ENCODE measurements around the gene NREP. TPM values are rescaled to one million over a fixed set of nuclear protein-coding genes. Genes with fewer than 3 reads are reported as not detected.

Gene NREP
- total and polyA plus RNA-seq, 5 donors = 14.9 to 35.8 (median 31.4) TPM

DNA sequence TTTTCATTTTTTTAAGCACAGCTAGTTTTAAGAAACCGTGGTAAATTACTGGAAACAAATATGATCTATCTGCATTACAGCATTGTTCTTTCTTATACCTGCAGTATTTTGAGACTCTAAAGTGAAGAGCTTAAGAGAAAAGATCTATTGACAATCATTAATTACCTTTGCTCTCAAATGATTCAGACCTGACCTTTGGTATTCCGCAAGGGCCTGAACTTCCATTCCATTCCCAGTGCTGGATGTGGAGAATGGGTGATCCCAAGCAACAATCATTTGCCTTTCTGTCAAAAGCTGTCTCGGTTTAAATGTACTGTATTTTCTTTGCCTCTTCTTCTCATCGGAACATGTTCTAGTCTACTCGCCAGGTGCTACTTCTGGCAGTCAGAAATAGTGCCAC lies 18.9 kb downstream of the NREP start:
- peaks cover 18% of the 10 kb centered on the region for H3K4me1 ChIP-seq (ENCODE audit: control insufficient read depth, insufficient read depth, low read length)
- no peak overlapping the region for H3K27ac ChIP-seq (ENCODE audit: low read length)
- no peaks in the 10 kb centered on the region for H3K27me3 ChIP-seq (ENCODE audit: control insufficient read depth, insufficient read depth)
- DNase-seq = no peak
- no peaks in the 10 kb centered on the region for H3K9me3 ChIP-seq (ENCODE audit: control insufficient read depth, low read length)
- no peak overlapping the region for H3K4me3 ChIP-seq (ENCODE audit: low read length)
- intact Hi-C loops (cut with DNase I) = no loop called here
- no peak for ATAC-seq
- 78% methylated on average over 5 of the region's 5 CpGs for WGBS

DNA sequence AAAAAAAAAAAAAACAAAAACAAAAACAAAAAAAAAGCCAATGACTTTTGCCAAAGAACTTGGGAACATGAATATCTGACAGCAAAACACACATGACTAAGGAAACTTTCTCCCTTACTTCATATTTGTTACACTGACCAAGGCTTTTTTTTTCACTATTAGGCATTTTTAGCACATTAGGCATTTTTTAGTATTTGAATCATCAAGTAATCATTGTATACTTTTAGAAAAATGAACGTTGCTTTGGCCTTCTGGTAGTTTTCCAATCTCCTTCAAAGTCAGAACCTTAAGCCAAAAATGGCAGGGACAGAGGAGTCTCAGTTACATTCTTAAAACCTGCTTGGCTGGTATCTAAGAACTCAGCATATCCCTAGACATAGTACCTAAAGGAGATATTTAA lies 19.3 kb downstream of the NREP start:
- DNase-seq = no peak
- no peak overlapping the region for H3K4me3 ChIP-seq (ENCODE audit: low read length)
- WGBS = 18% methylated on average over 1 of the region's 1 CpG
- no peaks in the 10 kb centered on the region for H3K9me3 ChIP-seq (ENCODE audit: control insufficient read depth, low read length)
- no peaks in the 10 kb centered on the region for H3K27me3 ChIP-seq (ENCODE audit: control insufficient read depth, insufficient read depth)
- intact Hi-C loops (cut with DNase I) = no loop called here
- no peak overlapping the region for H3K27ac ChIP-seq (ENCODE audit: low read length)
- no peak for ATAC-seq
- peaks cover 17% of the 10 kb centered on the region for H3K4me1 ChIP-seq (ENCODE audit: control insufficient read depth, insufficient read depth, low read length)

DNA sequence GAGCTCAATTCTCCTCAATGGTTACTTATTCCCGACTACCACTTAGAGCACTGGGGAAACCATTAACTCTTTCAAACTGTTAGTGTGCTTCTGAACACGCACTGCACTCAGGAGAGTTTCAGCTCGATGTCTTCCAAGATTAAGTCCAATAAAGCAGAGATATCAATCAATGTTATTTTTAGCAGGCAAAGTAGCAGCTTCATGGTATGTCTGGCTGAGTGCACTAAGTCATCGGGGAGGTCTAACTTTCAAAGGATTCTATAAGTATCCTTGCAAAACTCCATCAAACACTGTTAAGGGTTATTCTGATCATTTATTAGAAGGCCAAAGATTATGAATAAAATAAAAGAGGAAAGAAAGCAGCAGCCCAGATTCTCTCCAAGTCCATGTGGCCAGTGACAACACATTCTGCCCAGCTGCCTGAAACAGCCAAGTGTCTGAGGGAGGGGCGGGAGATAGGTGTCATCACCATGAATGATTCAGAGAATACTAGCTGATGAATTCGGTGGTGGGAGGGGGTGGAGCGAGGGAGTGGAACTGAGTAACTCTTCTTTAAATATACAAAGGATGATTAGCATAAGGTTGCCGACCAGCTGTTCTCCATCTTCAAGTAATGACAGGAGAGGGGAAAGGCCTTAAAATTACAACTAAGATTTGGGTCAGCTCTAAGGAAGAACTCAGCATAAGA lies 21.3 kb downstream of the NREP start:
- Histone ChIP-seq H3K4me1 (ENCODE audit: control insufficient read depth, insufficient read depth, low read length) (peaks cover 10% of the 10 kb centered on the region), H3K27ac (ENCODE audit: low read length) (no peak overlapping the region), H3K27me3 (ENCODE audit: control insufficient read depth, insufficient read depth) (no peaks in the 10 kb centered on the region), H3K4me3 (ENCODE audit: low read length) (no peak overlapping the region), H3K9me3 (ENCODE audit: control insufficient read depth, low read length) (no peaks in the 10 kb centered on the region)
- 42% methylated on average over 8 of the region's 8 CpGs for WGBS
- intact Hi-C loops (cut with DNase I) = no loop called here
- DNase-seq = peak; percentile 49 to 61 (median 54)
- ATAC-seq = peak; percentile 61 to 89

DNA sequence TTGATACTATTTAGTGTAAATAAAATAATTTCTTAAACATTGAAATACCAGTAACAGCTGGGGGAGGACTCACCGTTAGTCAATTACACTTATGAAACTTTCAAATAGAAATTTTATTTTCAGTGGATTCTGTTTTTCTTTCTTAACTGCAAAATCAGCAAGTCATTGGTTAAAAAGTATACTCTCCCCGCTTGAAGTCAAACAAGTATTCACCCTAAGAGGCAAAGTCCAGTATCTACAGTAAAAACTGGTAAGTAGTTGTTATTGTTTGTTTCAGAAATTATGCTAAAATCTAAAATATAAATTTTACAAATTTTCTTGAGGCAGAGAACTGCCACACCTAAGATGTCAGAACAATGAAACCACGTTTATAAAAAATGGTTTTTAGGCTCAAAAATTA lies 22.4 kb downstream of the NREP start:
- no peak for DNase-seq
- intact Hi-C loops (cut with DNase I) = no loop called here
- Histone ChIP-seq H3K9me3 (ENCODE audit: control insufficient read depth, low read length) (no peaks in the 10 kb centered on the region), H3K27ac (ENCODE audit: low read length) (no peak overlapping the region), H3K4me1 (ENCODE audit: control insufficient read depth, insufficient read depth, low read length) (peaks cover 10% of the 10 kb centered on the region), H3K4me3 (ENCODE audit: low read length) (no peak overlapping the region), H3K27me3 (ENCODE audit: control insufficient read depth, insufficient read depth) (no peaks in the 10 kb centered on the region)
- no peak for ATAC-seq
- WGBS = 65% methylated on average over 3 of the region's 3 CpGs

DNA sequence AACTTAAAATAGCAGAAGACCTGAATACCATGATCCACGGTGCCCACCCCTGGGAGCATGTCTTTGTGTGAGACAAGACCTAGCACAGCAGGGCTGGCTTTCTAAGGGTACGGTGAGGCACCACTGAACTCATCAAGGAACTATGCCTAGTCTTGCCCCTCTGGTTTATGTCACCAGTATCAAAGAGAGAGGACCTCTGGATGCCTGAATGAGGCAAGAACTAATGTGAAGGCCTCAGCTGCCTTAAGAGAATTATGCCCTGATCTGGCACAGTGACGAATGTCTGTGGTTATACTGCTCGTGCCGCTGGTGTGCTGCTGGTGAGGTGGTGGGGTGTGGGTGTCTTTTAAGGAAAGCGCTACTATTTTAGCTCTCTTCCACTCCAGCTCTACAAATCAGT lies 23.0 kb downstream of the NREP start:
- 46% methylated on average over 5 of the region's 6 CpGs for WGBS
- intact Hi-C loops (cut with DNase I) = no loop called here
- ATAC-seq = peak; percentile 47 to 48

DNA sequence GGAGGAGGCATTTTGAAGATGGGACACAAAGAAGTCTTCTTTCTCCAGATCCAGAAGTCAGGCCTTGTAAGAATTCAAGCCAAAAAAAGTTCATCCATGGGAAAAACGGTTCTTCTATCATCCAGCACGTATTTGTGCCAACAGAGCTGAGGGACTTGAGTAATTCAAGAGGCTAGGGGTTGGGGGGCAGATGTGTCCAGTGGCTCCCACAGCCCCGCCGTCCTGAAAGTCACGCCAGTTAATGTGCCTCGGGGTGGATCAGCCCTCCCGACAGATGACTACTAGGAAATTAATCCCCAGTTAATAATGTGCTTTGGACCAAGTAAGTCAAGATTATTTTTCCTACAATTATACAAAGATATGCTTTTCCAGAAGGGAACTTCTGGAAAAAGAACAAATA lies 23.4 kb downstream of the NREP start:
- ATAC-seq = no peak
- Histone ChIP-seq H3K9me3 (ENCODE audit: control insufficient read depth, low read length) (no peaks in the 10 kb centered on the region), H3K27ac (ENCODE audit: low read length) (no peak overlapping the region), H3K27me3 (ENCODE audit: control insufficient read depth, insufficient read depth) (no peaks in the 10 kb centered on the region), H3K4me1 (ENCODE audit: control insufficient read depth, insufficient read depth, low read length) (peaks cover 6% of the 10 kb centered on the region), H3K4me3 (ENCODE audit: low read length) (no peak overlapping the region)
- intact Hi-C loops (cut with DNase I) = no loop called here
- DNase-seq = no peak
- 45% methylated on average over 7 of the region's 7 CpGs for WGBS

More for the DNA sequence above, 23.0 kb downstream of the NREP start:
- Histone ChIP-seq H3K4me3 (ENCODE audit: low read length) (no peak overlapping the region), H3K4me1 (ENCODE audit: control insufficient read depth, insufficient read depth, low read length) (peaks cover 7% of the 10 kb centered on the region), H3K27me3 (ENCODE audit: control insufficient read depth, insufficient read depth) (no peaks in the 10 kb centered on the region), H3K27ac (ENCODE audit: low read length) (no peak overlapping the region), H3K9me3 (ENCODE audit: control insufficient read depth, low read length) (no peaks in the 10 kb centered on the region)
- no peak for DNase-seq

DNA sequence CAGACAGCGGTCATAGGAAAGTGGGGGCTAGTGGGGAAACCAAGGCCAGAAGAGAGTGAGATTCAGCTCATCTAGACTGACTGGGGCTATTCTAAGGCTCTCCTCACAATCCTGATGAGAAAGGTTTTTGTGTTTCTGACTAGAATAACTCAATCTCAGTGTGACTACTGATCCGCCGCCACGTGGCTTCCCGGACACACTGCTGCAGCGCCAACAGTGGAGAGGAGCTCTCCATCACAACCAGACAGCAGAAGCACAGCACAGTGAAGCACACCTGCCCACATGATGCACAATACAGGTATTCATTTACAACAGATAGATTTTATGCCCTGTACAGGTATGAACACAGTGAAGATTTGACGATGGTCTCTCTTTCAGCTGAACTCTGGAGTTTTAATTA lies 25.4 kb downstream of the NREP start:
- no peak overlapping the region for H3K27ac ChIP-seq (ENCODE audit: low read length)
- WGBS = 90% methylated on average over 7 of the region's 7 CpGs
- H3K4me1 ChIP-seq (ENCODE audit: control insufficient read depth, insufficient read depth, low read length) = peaks cover 3% of the 10 kb centered on the region
- ATAC-seq (no peak), DNase-seq (no peak)
- H3K27me3 ChIP-seq (ENCODE audit: control insufficient read depth, insufficient read depth) = no peaks in the 10 kb centered on the region
- intact Hi-C loops (cut with DNase I) = no loop called here
- no peak overlapping the region for H3K4me3 ChIP-seq (ENCODE audit: low read length)
- H3K9me3 ChIP-seq (ENCODE audit: control insufficient read depth, low read length) = no peaks in the 10 kb centered on the region

DNA sequence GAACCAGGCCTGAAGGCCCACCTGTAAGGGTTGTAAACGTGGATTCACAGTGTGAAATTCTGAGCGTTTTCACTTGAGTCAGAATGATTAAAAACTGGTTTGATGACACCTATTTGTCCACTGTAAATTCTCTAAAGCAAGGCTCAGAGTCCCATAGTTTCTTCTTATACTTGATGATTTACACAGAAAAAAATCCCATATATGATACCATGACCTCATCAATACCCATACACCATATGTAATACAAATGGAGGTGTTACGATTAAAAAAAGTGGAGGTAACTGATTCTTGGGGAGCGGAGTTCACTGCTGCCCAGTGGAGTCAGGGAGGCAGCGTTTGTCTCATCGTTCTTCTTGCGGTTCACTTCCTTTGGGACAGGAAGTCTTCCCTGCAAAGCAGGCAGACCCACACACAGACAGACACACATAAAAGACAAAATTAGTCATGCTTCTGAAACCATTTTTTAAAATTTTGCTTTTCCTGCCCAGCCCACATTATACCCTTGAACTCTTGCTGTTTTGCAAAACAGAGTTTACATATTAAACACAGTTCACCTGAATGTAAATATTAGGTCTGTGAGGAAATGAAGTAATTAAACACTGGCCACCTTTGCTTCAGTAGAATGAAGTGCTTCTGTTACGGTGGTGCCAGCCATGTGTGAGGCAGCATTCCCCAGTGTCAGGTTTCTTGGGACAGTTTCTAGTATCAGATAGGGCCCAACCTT lies 26.2 kb downstream of the NREP start:
- 80% methylated on average over 8 of the region's 8 CpGs for WGBS
- H3K27me3 ChIP-seq (ENCODE audit: control insufficient read depth, insufficient read depth) = no peaks in the 10 kb centered on the region
- DNase-seq (no peak), ATAC-seq (no peak)
- H3K4me1 ChIP-seq (ENCODE audit: control insufficient read depth, insufficient read depth, low read length) = peaks cover 3% of the 10 kb centered on the region
- H3K4me3 ChIP-seq (ENCODE audit: low read length) = no peak overlapping the region
- no peaks in the 10 kb centered on the region for H3K9me3 ChIP-seq (ENCODE audit: control insufficient read depth, low read length)
- no peak overlapping the region for H3K27ac ChIP-seq (ENCODE audit: low read length)
- intact Hi-C loops (cut with DNase I) = no loop called here

DNA sequence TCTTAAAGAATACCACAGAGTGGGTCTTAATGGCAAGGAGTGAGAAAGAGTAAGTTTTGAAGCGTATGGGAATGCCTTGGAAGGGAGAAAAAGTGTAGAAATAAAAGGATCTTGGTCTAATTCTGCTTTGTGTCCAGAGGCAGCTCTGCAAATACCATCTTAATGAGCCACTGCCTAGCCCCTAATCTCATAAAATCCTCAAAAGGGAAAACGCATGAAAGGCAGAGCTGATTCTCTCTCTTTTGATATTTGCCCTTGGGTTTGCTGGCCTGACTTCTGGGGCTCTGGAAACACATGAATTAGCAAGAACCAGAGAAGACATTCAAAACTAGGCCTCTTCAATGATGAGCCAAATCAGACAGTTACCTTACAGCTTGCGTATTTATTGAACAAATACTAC lies 28.1 kb downstream of the NREP start:
- H3K4me3 ChIP-seq (ENCODE audit: low read length) = no peak overlapping the region
- intact Hi-C loops (cut with DNase I) = no loop called here
- H3K27ac ChIP-seq (ENCODE audit: low read length) = no peak overlapping the region
- H3K9me3 ChIP-seq (ENCODE audit: control insufficient read depth, low read length) = no peaks in the 10 kb centered on the region
- DNase-seq = no peak
- H3K27me3 ChIP-seq (ENCODE audit: control insufficient read depth, insufficient read depth) = no peaks in the 10 kb centered on the region
- peaks cover under 1% of the 10 kb centered on the region for H3K4me1 ChIP-seq (ENCODE audit: control insufficient read depth, insufficient read depth, low read length)
- ATAC-seq = no peak
- WGBS = 95% methylated on average over 3 of the region's 3 CpGs

DNA sequence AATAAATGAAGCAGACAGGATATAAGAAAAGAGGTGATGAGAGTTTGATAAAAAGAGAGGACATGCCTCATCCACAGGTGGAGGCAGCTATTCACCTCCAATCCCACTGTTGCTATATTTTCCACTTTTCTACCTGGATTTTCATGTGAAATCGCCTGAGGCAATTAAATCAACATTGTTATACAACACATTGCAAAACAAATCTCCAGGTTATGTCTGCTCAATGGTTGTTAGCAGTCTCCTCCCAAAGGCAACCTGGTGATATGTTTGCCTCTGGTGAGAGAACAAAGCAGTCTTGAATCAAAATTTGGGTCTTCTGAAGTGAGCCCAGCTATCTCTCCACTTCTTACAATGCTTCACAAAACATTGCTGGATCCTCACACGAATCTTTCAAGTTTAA lies 30.0 kb downstream of the NREP start:
- no peaks in the 10 kb centered on the region for H3K27me3 ChIP-seq (ENCODE audit: control insufficient read depth, insufficient read depth)
- no peak for ATAC-seq
- intact Hi-C loops (cut with DNase I) = no loop called here
- no peak for DNase-seq
- no peaks in the 10 kb centered on the region for H3K4me1 ChIP-seq (ENCODE audit: control insufficient read depth, insufficient read depth, low read length)
- no peak overlapping the region for H3K27ac ChIP-seq (ENCODE audit: low read length)
- no peak overlapping the region for H3K4me3 ChIP-seq (ENCODE audit: low read length)
- 95% methylated on average over 2 of the region's 2 CpGs for WGBS
- H3K9me3 ChIP-seq (ENCODE audit: control insufficient read depth, low read length) = no peaks in the 10 kb centered on the region

DNA sequence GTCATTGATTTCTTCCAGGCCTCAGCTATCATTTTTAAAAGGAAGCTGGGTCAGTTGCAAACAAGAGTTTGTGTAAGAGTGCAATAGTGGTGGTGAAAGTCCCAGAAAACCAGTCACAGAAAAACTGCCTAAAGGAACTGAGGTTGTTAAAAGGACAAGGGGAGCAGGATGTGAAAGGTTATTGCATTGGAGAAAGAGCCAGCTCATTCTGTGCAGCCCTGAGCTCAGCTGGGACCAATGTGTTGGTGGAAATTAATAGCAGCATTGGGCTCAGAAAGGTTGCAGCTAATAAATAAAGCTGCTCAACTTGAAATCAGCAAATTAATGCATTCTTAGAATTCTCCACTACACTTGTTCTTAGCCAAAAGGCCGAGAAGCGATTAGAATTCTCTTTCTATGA lies 34.9 kb downstream of the NREP start:
- 78% methylated on average over 2 of the region's 2 CpGs for WGBS
- no peak for ATAC-seq
- Histone ChIP-seq H3K27me3 (ENCODE audit: control insufficient read depth, insufficient read depth) (no peaks in the 10 kb centered on the region), H3K27ac (ENCODE audit: low read length) (no peak overlapping the region), H3K4me3 (ENCODE audit: low read length) (no peak overlapping the region), H3K4me1 (ENCODE audit: control insufficient read depth, insufficient read depth, low read length) (no peaks in the 10 kb centered on the region), H3K9me3 (ENCODE audit: control insufficient read depth, low read length) (no peaks in the 10 kb centered on the region)
- intact Hi-C loops (cut with DNase I) = no loop called here
- DNase-seq = no peak

Data from right cardiac atrium (tissue), 5 donors.